Left lung (tissue), 10 donors: ENCODE results near the gene CCDC6. TPM values are rescaled to one million over a fixed set of nuclear protein-coding genes. Genes with fewer than 3 reads are reported as not detected.

Source experiments
- ATAC-seq: fragments of 200-7000 bp; cut with Tn5 transposase; one replicate; pipeline ENCODE4 v1.9.1; 2020; ENCODE audit warnings: moderate library complexity
- DNase-seq, 4 donors: peaks; one replicate each; pipeline ENCODE4 v3.0.0-alpha.2; 2013 to 2020
- H3K27ac ChIP-seq, 2 donors: fragments of 200-600 bp; sonication (generic) in 1 of 2; one replicate each; pipeline versions ENCODE4 v1.5.0 to v1.8.0; 2020 to 2021
- H3K27me3 ChIP-seq, 2 donors: fragments of 200-600 bp; sonication (generic) in 1 of 2; one replicate each; pipeline versions ENCODE4 v1.5.0 to v1.8.0; 2020 to 2021
- H3K36me3 ChIP-seq, 2 donors: fragments of 200-600 bp; sonication (generic) in 1 of 2; one replicate each; pipeline versions ENCODE4 v1.5.0 to v1.8.0; 2020 to 2021
- H3K4me1 ChIP-seq, 2 donors: fragments of 200-600 bp; one replicate each; pipeline ENCODE4 v1.8.0; 2021
- H3K4me3 ChIP-seq, 2 donors: fragments of 200-600 bp; sonication (generic) in 1 of 2; one replicate each; pipeline versions ENCODE4 v1.5.0 to v1.8.0; 2020 to 2021; ENCODE audit warnings: mild to moderate bottlenecking in 1 of 2
- H3K9me3 ChIP-seq, 2 donors: fragments of 200-600 bp; sonication (generic) in 1 of 2; one replicate each; pipeline versions ENCODE4 v1.5.0 to v1.8.0; 2020 to 2021
- CTCF ChIP-seq, 2 donors: fragments of 200-600 bp; sonication (generic) in 1 of 2; IDR thresholded peaks; one replicate each; pipeline versions ENCODE4 v1.5.0 to v1.8.0; 2021; ENCODE audit warnings: antibody characterized with exemption in 2 of 2
- intact Hi-C, 2 donors: fragments of 100-400 bp; cut with DNase I; formaldehyde crosslinking; loops; one replicate each; pipeline versions ENCODE4 v1.11.2 to v1.14.2; 2022
- polyA plus RNA-seq, 6 donors: library from polyadenylated mRNA; unstranded; fragments of 120-200 nt; gene quantifications; one replicate each; pipeline ENCODE4 v1.2.1, GENCODE V29; 2013; ENCODE audit not compliant: insufficient read length in 6 of 6
- total RNA-seq, 2 donors: library from RNA; stranded (reverse); fragmentation: NEBNext Ultra II Directional; extraction: Animal tissue kit (Norgen Biotek cat#: 25700); gene quantifications; one replicate each; pipeline ENCODE4 v1.2.1, GENCODE V29; 2021
- donor health status: DM: no; HTN: yes; CAD: no.
- donor health status: DM: no; HTN: no; CAD: no.

CCDC6 gene
- total and polyA plus RNA-seq, 8 donors = 32.1 to 76.6 (median 44.4) TPM

DNA sequence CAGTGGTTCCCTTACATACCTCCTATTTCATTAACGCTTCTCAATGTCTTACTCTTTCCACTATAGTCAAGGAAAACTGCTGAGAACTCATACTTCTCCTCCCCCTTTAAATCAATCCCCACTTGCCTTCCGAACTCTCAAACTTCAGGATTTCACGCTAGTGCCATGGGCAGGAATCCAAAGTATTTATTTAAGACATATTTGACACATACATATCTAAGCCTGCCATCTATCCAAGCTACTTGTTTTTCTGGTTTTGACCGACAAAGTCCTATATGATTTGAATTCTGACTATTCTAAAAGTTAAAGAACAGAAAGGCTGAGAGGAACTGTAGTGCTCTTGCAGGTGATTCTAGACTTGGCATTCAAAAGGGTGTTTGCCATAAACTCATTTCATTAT, 51.8 kb downstream of the CCDC6 start:
- no peak overlapping the region for H3K4me3 ChIP-seq
- no peaks in the 10 kb centered on the region for H3K9me3 ChIP-seq
- H3K27me3 ChIP-seq = no peaks in the 10 kb centered on the region
- H3K27ac ChIP-seq = no peak overlapping the region
- ATAC-seq (no peak), DNase-seq (peak in 1 of 4 donors; percentile 32)
- peaks cover 0 to 11% of the 10 kb centered on the region in 2 donors for H3K4me1 ChIP-seq
- peaks cover 0 to 6% of the 10 kb centered on the region in 2 donors for H3K36me3 ChIP-seq
- intact Hi-C loops = no loop called here
- no peak for TF ChIP-seq CTCF (IDR thresholded peaks at IDR 0.05)

DNA sequence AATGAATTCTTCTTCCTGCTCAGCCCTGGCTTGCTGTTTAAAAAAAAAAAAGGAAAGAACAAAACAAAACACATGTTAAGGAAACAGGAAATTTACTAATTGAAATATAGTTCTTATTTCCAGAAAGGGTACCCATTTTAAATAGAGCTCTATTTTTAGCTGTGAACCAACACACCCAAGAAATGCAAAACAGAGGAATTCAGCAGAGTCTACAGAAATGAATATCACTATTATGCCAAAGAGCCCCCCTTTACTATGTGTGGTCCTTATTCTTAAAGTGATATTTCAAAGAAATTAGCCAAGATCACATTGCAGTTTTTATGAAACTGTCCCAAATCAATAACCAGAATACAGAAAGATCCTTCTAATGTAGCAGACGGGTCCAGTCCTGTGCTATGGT, 53.7 kb downstream of the CCDC6 start:
- H3K27ac ChIP-seq = no peak overlapping the region
- intact Hi-C loops = no loop called here
- H3K27me3 ChIP-seq = no peaks in the 10 kb centered on the region
- no peak for TF ChIP-seq CTCF (IDR thresholded peaks at IDR 0.05)
- ATAC-seq (no peak), DNase-seq (no peak)
- H3K36me3 ChIP-seq = peaks cover 0 to 25% of the 10 kb centered on the region in 2 donors
- no peak overlapping the region for H3K4me3 ChIP-seq
- H3K4me1 ChIP-seq = peaks cover 0 to 11% of the 10 kb centered on the region in 2 donors
- no peaks in the 10 kb centered on the region for H3K9me3 ChIP-seq

DNA sequence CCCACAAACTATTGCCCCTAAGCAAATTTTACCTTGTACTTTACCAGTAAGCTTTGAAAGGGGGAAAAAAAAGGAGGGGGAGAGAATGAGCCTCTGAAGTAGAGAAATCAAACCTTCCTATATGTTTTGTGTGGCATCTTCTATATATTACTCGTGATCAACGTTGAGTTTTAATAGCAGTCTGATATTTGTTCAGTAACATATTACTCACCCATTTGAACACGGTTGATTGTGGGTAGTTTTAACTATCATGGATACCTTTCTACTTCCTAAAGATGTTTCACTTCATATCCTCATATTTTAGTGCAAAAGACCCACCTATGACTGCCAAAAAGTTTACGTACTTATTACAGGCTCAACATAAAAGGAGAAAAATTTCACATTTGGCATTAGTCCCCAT, 54.5 kb downstream of the CCDC6 start:
- TF ChIP-seq CTCF (IDR thresholded peaks at IDR 0.05) = no peak
- no peak for ATAC-seq

GRCh38 chr10:59847888-59848287, 58.5 kb downstream of the CCDC6 start:
- H3K36me3 ChIP-seq = peaks cover 0 to 43% of the 10 kb centered on the region in 2 donors
- no peak for DNase-seq
- H3K27ac ChIP-seq = no peak overlapping the region
- no peak overlapping the region for H3K4me3 ChIP-seq
- no peaks in the 10 kb centered on the region for H3K27me3 ChIP-seq
- no peak for ATAC-seq
- H3K9me3 ChIP-seq = no peaks in the 10 kb centered on the region
- H3K4me1 ChIP-seq = peaks cover 0 to 7% of the 10 kb centered on the region in 2 donors
- intact Hi-C loops = no loop called here
- TF ChIP-seq CTCF (IDR thresholded peaks at IDR 0.05) = no peak

More for the DNA sequence above, 54.5 kb downstream of the CCDC6 start:
- peaks cover 0 to 11% of the 10 kb centered on the region in 2 donors for H3K4me1 ChIP-seq
- no peak overlapping the region for H3K4me3 ChIP-seq
- intact Hi-C loops = no loop called here
- peaks cover 0 to 31% of the 10 kb centered on the region in 2 donors for H3K36me3 ChIP-seq
- no peaks in the 10 kb centered on the region for H3K27me3 ChIP-seq
- no peaks in the 10 kb centered on the region for H3K9me3 ChIP-seq
- no peak overlapping the region for H3K27ac ChIP-seq
- no peak for DNase-seq

DNA sequence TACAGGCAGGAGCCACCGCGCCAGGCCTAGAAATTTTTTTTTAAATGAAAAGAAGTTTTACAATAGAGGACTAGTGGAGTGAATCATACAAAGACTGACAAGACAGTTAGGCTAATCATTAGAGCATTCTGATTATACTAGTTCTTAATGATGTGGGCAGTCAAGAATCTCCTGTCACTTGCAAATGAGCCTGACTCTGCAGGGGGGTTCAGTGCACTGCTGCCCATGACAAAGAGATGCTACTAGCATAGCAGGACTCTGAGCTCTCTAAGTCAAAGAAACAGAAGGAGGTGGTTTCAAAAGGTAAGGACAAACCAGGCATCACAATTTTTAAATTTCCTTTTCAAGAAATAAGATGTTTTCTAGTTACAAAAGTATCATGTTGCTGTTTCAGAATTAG, 59.0 kb downstream of the CCDC6 start:
- Histone ChIP-seq H3K9me3 (no peaks in the 10 kb centered on the region), H3K27ac (no peak overlapping the region), H3K4me3 (no peak overlapping the region), H3K36me3 (peaks cover 0 to 43% of the 10 kb centered on the region in 2 donors), H3K27me3 (no peaks in the 10 kb centered on the region), H3K4me1 (peaks cover 0 to under 1% of the 10 kb centered on the region in 2 donors)
- no peak for TF ChIP-seq CTCF (IDR thresholded peaks at IDR 0.05)
- DNase-seq (no peak), ATAC-seq (no peak)
- intact Hi-C loops = no loop called here
